Keratinocyte (primary cell): Measurements from ENCODE around the gene SLC25A23.

ENCODE experiments used
- CTCF ChIP-seq, 3 experiments: IDR thresholded peaks in 1 of 3; conservative IDR thresholded peaks in 1 of 3; optimal IDR thresholded peaks in 1 of 3; 2 replicates in 2 of 3; 3 replicates in 1 of 3; pipeline versions ENCODE3 to v1.5.1; 2011; ENCODE audit warnings: low read length in 3 of 3, mild to moderate bottlenecking in 3 of 3, moderate library complexity in 2 of 3, control low read depth in 1 of 3, inconsistent platforms in 1 of 3; ENCODE audit not compliant: insufficient read depth in 2 of 3; ENCODE audit errors: extremely low read depth in 1 of 3
- EZH2 ChIP-seq: IDR thresholded peaks from one replicate; pipeline ENCODE4 v1.6.1; 2012; ENCODE audit warnings: inconsistent platforms, mild to moderate bottlenecking, low read length, moderate library complexity

GRCh38 chr19:6460099-6460884, 700 bp upstream of the SLC25A23 start:
- peak; percentile 55 to 65 (median 57) for TF ChIP-seq CTCF (optimal IDR thresholded peaks at IDR 0.05 in 1 of 3, IDR thresholded peaks at IDR 0.05 in 1 of 3, conservative IDR thresholded peaks at IDR 0.05 in 1 of 3; ENCODE audit: extremely low read depth in 1 of 3, insufficient read depth in 2 of 3, low read length in 3 of 3)
- no peak for TF ChIP-seq EZH2
